Choroid plexus epithelial cell (primary cell): ENCODE measurements around the gene SYNGR1.

Experiments used
- DNase-seq: peaks from one replicate; pipeline ENCODE4 v3.0.0-alpha.2; 2010; ENCODE audit warnings: low read depth
- H3K4me3 ChIP-seq: 2 replicates; pipeline ENCODE4 v1.5.1; 2011; ENCODE audit warnings: low read depth, mild to moderate bottlenecking, control low read depth, low read length, moderate library complexity
- CTCF ChIP-seq: conservative IDR thresholded peaks from 2 replicates; pipeline ENCODE4 v1.5.1; 2011; ENCODE audit warnings: low read depth, mild to moderate bottlenecking, control low read depth, inconsistent platforms, low read length, moderate library complexity

The SYNGR1 gene

GRCh38 chr22:39423976-39424375, 74.2 kb downstream of the SYNGR1 start:
- H3K4me3 ChIP-seq, result no peak overlapping the region
- DNase-seq, result no peak
- no peak for TF ChIP-seq CTCF

GRCh38 chr22:39426380-39427043, 76.7 kb downstream of the SYNGR1 start:
- TF ChIP-seq CTCF, result no peak
- H3K4me3 ChIP-seq, result no peak overlapping the region
- no peak for DNase-seq

GRCh38 chr22:39427751-39428596, 78.2 kb downstream of the SYNGR1 start:
- DNase-seq, result no peak
- no peak for TF ChIP-seq CTCF
- H3K4me3 ChIP-seq, result no peak overlapping the region

GRCh38 chr22:39428597-39429071, 78.8 kb downstream of the SYNGR1 start:
- peak; percentile 92 for DNase-seq

GRCh38 chr22:39429186-39429585, 79.4 kb downstream of the SYNGR1 start:
- TF ChIP-seq CTCF, result no peak
- no peak overlapping the region for H3K4me3 ChIP-seq
- no peak for DNase-seq

More at GRCh38 chr22:39428597-39429071, 78.8 kb downstream of the SYNGR1 start:
- peak; percentile 25 for TF ChIP-seq CTCF
- H3K4me3 ChIP-seq, result no peak overlapping the region

- DNase-seq, result peak; percentile 42
- no peak for TF ChIP-seq CTCF
These were observed 80.3 kb downstream of the SYNGR1 start for GRCh38 chr22:39429916-39430575.

More at GRCh38 chr22:39429916-39430575, 80.3 kb downstream of the SYNGR1 start:
- H3K4me3 ChIP-seq, result no peak overlapping the region
